Measurements from ENCODE around the gene PYGM.

Gene PYGM

GRCh38 chr11:64728757-64729365 lies 30.9 kb downstream of the PYGM start:
- TF ChIP-seq TAF1 (IDR thresholded peaks at IDR 0.05; ENCODE audit: borderline replicate concordance, insufficient read depth, low read length) (no peak), REST (IDR thresholded peaks at IDR 0.05; ENCODE audit: insufficient read depth in 1 of 2, low read depth in 2 of 2, low read length in 2 of 2) (no peak), FOXP2 (optimal IDR thresholded peaks at IDR 0.05; ENCODE audit: borderline replicate concordance, extremely low read depth, extremely low read length, insufficient read depth) (no peak), SIN3A (IDR thresholded peaks at IDR 0.05; ENCODE audit: borderline replicate concordance, insufficient read depth, low read length) (no peak), POLR2AphosphoS5 (IDR thresholded peaks at IDR 0.05; ENCODE audit: low read depth, low read length) (no peak)

GRCh38 chr11:64726867-64727530 lies 32.8 kb downstream of the PYGM start:
- TF ChIP-seq REST (IDR thresholded peaks at IDR 0.05; ENCODE audit: insufficient read depth in 1 of 2, low read depth in 2 of 2, low read length in 2 of 2) (no peak), POLR2AphosphoS5 (IDR thresholded peaks at IDR 0.05; ENCODE audit: low read depth, low read length) (no peak), FOXP2 (optimal IDR thresholded peaks at IDR 0.05; ENCODE audit: borderline replicate concordance, extremely low read depth, extremely low read length, insufficient read depth) (no peak), SIN3A (IDR thresholded peaks at IDR 0.05; ENCODE audit: borderline replicate concordance, insufficient read depth, low read length) (no peak), TAF1 (IDR thresholded peaks at IDR 0.05; ENCODE audit: borderline replicate concordance, insufficient read depth, low read length) (no peak)

GRCh38 chr11:64726211-64726641 lies 33.5 kb downstream of the PYGM start:
- TF ChIP-seq TAF1 (IDR thresholded peaks at IDR 0.05; ENCODE audit: borderline replicate concordance, insufficient read depth, low read length) (no peak), SIN3A (IDR thresholded peaks at IDR 0.05; ENCODE audit: borderline replicate concordance, insufficient read depth, low read length) (no peak), REST (IDR thresholded peaks at IDR 0.05; ENCODE audit: insufficient read depth in 1 of 2, low read depth in 2 of 2, low read length in 2 of 2) (0 out of 4 replicates have a peak, but pooled peaks of 1 of the 2 experiments have one; percentile 7), FOXP2 (optimal IDR thresholded peaks at IDR 0.05; ENCODE audit: borderline replicate concordance, extremely low read depth, extremely low read length, insufficient read depth) (no peak)

- no peak for TF ChIP-seq TAF1 (IDR thresholded peaks at IDR 0.05; ENCODE audit: borderline replicate concordance, insufficient read depth, low read length)
- TF ChIP-seq POLR2AphosphoS5 (IDR thresholded peaks at IDR 0.05; ENCODE audit: low read depth, low read length): no peak
- TF ChIP-seq REST (IDR thresholded peaks at IDR 0.05; ENCODE audit: insufficient read depth in 1 of 2, low read depth in 2 of 2, low read length in 2 of 2): no peak
- TF ChIP-seq SIN3A (IDR thresholded peaks at IDR 0.05; ENCODE audit: borderline replicate concordance, insufficient read depth, low read length): no peak
- TF ChIP-seq FOXP2 (optimal IDR thresholded peaks at IDR 0.05; ENCODE audit: borderline replicate concordance, extremely low read depth, extremely low read length, insufficient read depth): no peak
These were observed 34.8 kb downstream of the PYGM start for GRCh38 chr11:64724863-64725532.

Measured in PFSK-1 (cell line).